ENCODE results near the gene PNPLA7. TPM values are rescaled to one million over a fixed set of nuclear protein-coding genes. Genes with fewer than 3 reads are reported as not detected.

Gene PNPLA7
- polyA plus RNA-seq, 1 of the 3 experiments (the other 2 are of a cell fraction) = 0.99 TPM

GRCh38 chr9:137492464-137493363, 57.5 kb downstream of the PNPLA7 start:
- Histone ChIP-seq H3K9me3 (no peaks in the 10 kb centered on the region), H3K4me1 (ENCODE audit: control insufficient read depth in 1 of 2, insufficient read depth in 2 of 2, low read depth in 1 of 2, low read length in 1 of 2) (peaks cover 0 to 9% of the 10 kb centered on the region in 2 experiments; a peak in 1 of 4 replicates), H3K4me3 (ENCODE audit: low read depth in 2 of 2, low read length in 1 of 2) (no peak overlapping the region), H3F3A (replicated peaks; ENCODE audit: insufficient read depth) (no peaks in the 10 kb centered on the region), H3K9ac (no peak overlapping the region), H2AFZ (ENCODE audit: low read depth) (no peak overlapping the region), H3K4me2 (no peak overlapping the region), H4K20me1 (ENCODE audit: insufficient read depth) (no peaks in the 10 kb centered on the region), H3K9me2 (no peaks in the 10 kb centered on the region), H3K27ac (ENCODE audit: low read depth in 2 of 2, low read length in 1 of 2) (no peak overlapping the region), H3K36me3 (replicated peaks in 1 of 2; ENCODE audit: control insufficient read depth in 1 of 2, insufficient read depth in 2 of 2, low read length in 1 of 2) (no peaks in the 10 kb centered on the region), H3K79me2 (ENCODE audit: insufficient read depth) (no peaks in the 10 kb centered on the region), H3K27me3 (ENCODE audit: insufficient read depth) (no peaks in the 10 kb centered on the region)
- POLR2A ChIA-PET = no interaction called here
- DNase-seq = peak; percentile 84
- WGBS (ENCODE audit: low lambda C conversion rate) = 84% methylated on average over 12 of the region's 20 CpGs
- CTCF ChIA-PET = interaction anchor here (1.1 to 1.5 kb wide), 2 partner anchors 8 to 70 kb away, joined by 3 to 5 read pairs; partner anchors contain the start of genes EXD3 and NOXA1
- TF ChIP-seq GATA2 (CRISPR knock-in tag; IDR thresholded peaks at IDR 0.05) (no peak), RCOR1 (IDR thresholded peaks at IDR 0.05; ENCODE audit: low read length) (no peak), IRF3 (IDR thresholded peaks at IDR 0.05; ENCODE audit: low read depth, low read length) (no peak), FOXM1 (IDR thresholded peaks at IDR 0.05; ENCODE audit: low read depth) (no peak), TEAD4 (IDR thresholded peaks at IDR 0.05; ENCODE audit: borderline replicate concordance, insufficient read depth) (no peak), POLR2AphosphoS5 (IDR thresholded peaks at IDR 0.05; ENCODE audit: low read depth, low read length) (no peak)
- TF ChIP-seq, protein P1, sequence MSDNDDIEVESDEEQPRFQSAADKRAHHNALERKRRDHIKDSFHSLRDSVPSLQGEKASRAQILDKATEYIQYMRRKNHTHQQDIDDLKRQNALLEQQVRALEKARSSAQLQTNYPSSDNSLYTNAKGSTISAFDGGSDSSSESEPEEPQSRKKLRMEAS (IDR thresholded peaks at IDR 0.05; ENCODE audit: low read depth) = no peak
- TF ChIP-seq, protein P2, sequence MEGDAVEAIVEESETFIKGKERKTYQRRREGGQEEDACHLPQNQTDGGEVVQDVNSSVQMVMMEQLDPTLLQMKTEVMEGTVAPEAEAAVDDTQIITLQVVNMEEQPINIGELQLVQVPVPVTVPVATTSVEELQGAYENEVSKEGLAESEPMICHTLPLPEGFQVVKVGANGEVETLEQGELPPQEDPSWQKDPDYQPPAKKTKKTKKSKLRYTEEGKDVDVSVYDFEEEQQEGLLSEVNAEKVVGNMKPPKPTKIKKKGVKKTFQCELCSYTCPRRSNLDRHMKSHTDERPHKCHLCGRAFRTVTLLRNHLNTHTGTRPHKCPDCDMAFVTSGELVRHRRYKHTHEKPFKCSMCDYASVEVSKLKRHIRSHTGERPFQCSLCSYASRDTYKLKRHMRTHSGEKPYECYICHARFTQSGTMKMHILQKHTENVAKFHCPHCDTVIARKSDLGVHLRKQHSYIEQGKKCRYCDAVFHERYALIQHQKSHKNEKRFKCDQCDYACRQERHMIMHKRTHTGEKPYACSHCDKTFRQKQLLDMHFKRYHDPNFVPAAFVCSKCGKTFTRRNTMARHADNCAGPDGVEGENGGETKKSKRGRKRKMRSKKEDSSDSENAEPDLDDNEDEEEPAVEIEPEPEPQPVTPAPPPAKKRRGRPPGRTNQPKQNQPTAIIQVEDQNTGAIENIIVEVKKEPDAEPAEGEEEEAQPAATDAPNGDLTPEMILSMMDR (IDR thresholded peaks at IDR 0.05) = no peak
- TF ChIP-seq, protein P3, sequence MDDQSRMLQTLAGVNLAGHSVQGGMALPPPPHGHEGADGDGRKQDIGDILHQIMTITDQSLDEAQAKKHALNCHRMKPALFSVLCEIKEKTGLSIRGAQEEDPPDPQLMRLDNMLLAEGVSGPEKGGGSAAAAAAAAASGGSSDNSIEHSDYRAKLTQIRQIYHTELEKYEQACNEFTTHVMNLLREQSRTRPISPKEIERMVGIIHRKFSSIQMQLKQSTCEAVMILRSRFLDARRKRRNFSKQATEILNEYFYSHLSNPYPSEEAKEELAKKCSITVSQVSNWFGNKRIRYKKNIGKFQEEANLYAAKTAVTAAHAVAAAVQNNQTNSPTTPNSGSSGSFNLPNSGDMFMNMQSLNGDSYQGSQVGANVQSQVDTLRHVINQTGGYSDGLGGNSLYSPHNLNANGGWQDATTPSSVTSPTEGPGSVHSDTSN (IDR thresholded peaks at IDR 0.05) = no peak

All from SK-N-SH (cell line).